ENCODE data around the gene CARD9.
A peak's percentile ranks its signal among the peaks of the same experiment; 100 is the strongest.
"Not testable (repeated sequence)": the region's sequence is repeated elsewhere in the genome, so short reads cannot be mapped to it uniquely, and the experiment has no call there.

CARD9 gene

DNA sequence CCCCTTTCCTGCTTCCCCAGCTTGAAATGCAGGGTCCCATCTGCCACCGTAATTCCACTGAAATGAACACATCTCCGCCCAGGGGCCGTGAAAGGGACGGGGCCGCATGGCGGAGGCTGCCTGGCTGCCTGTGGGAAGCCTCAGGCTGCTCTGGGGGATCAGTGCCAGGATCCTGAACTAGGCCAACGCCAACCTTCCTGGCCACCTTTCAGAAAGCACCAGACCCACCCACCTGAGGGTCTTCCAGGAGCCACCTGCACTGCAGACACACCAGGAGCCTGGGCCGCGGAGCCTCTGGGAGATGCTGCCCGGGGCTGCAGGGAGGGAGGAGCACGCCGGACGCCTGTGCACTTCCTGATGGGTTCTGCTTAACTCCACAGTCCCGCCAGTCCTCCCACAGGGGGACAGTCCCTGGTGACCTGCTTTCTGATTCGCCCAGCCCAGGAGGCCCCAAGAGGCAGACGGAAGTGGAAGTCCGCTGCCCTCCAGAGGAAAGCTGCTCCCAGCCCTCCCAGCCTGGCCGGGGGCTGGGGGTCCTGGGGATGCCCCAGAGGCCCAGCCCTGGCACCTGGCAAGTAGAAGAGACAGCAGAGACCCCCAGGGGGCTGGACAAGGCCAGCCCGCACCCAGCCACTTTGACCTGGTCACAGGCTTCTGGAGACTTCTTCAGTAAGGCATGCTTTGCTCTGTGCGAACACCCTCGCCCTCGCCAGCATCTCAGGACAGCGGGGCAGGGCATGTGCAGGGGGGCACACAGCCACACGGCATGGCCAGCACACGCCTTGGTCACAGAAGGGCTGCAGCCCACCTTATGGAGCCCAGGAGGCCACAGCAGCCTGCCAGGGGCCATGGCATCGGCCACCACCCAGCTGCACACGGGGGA, at the start of gene CARD9:
Gene CARD9, minus strand, starts transcription at position 370 of the 883 bp plus-strand sequence. CDS start 1,591 bp downstream, outside the sequence.
- peak; percentile 88 for DNase-seq

DNA sequence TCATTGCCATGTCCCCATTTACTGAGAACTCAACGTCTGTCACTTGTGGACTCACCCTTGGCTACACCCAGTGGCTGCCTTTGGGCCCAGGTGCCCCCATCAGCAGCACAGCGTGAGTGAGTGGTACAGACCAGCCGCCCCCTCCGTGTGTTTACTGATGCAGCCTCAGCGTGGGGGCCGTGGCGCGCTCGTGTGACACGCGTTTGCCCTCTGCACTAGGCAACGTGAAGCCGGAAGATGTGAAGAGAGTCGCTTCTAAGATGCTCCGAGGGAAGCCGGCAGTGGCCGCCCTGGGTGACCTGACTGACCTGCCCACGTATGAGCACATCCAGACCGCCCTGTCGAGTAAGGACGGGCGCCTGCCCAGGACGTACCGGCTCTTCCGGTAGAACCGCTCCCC, 49.4 kb upstream of the CARD9 start:
- no peak for DNase-seq

DNA sequence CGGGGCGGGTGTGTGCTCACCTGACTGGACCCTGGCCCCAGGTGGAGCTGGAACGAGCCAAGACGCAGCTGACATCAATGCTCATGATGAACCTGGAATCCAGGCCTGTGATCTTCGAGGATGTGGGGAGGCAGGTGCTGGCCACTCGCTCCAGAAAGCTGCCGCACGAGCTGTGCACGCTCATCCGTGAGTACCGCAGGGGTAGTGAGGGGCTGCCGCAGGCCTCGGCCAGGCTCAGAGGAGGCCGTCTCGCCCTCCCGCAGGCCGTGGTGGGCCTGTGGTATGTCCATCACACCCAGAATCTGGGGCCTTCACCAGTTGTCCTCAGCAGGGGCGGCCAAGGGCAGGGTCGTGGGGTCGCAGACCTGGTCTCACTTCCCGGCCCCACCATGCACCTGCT, 48.3 kb upstream of the CARD9 start:
- DNase-seq = no peak

DNA sequence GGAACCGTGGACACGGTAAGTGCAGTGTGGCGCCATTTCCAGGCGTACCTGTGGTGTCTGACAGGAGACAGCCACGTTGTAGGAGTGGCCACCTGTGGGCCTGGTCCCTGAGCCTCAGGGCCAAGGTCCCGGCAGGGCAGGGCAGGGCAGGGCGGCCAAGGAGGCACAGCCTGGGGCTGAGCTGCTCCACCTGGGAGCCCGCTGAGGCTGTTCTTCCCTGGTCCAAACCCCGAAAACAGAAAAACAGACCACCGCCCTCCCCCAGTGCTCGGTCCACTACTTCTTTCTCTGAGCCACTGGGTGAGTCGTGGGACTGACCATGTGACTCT, 45.6 kb upstream of the CARD9 start:
- DNase-seq = no peak

GRCh38 chr9:136418182-136419091, 45.0 kb upstream of the CARD9 start:
- DNase-seq = no peak

DNA sequence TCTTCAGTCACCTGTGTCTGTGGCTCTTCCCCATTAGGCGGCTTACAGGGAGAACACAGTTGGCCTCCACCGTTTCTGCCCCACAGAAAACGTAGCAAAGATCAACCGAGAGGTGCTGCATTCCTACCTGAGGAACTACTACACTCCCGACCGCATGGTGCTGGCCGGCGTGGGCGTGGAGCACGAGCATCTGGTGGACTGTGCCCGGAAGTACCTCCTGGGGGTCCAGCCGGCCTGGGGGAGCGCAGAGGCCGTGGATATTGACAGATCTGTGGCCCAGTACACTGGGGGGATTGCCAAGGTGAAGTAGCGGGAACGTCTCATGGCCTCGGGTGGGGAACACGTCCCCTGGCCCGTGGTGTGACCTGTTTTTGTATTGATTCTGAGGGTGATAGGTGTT, 43.4 kb upstream of the CARD9 start:
- DNase-seq = no peak

GRCh38 chr9:136416427-136416826, 43.0 kb upstream of the CARD9 start:
- DNase-seq = no peak

DNA sequence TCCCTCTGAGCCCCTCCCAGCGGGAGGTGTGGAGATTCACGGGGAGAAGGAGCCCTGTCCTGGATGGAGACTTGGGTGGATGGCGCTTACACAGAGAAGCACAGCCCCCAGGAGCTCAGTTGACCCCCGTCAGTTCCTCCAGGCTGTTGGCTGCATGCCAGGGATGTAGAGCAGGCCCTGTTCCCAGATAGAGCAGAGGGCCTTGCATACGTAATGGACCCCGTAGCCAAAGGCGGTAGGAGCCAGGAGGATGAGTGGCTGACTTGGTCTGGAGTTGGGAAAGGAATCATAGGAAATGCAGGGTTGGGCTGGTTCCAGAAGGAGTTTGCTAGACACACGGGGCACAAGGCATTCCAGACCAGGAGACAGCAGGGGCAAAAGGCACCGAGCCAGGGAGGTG, 39.5 kb upstream of the CARD9 start:
- no peak for DNase-seq

DNA sequence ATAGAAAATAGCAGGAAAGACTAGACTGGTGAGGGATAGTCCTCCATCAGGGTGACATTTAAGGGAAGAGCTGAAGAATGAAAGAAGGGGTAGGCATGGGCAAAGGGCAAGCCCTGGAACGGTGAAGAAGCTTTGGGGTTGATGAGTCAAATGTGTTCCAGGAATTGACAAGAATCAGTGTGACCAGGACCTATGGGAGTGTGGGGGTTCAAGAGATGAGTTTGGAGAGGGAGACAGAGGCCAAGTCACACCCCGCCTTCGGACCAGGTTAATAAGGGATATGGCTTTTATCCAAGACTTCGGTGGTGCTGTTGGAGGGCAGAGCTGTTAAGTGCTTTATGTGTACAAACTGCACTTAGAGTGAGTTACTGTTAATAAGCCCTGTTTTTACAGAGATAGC, 37.9 kb upstream of the CARD9 start:
- peak; percentile 7 for DNase-seq

- peak; percentile 97 for DNase-seq
Measured at GRCh38 chr9:136410500-136411287, 37.2 kb upstream of the CARD9 start, which contains the start of the genes ENTR1 and PMPCA. ENTR1 (minus strand) TSS chr9:136410614; CDS start chr9:136410397, 217 bp downstream. PMPCA (plus strand) TSS chr9:136410658; CDS start chr9:136410669, 11 bp downstream.

- DNase-seq = peak; percentile 23
Measured at GRCh38 chr9:136409557-136410455, 36.3 kb upstream of the CARD9 start.

DNA sequence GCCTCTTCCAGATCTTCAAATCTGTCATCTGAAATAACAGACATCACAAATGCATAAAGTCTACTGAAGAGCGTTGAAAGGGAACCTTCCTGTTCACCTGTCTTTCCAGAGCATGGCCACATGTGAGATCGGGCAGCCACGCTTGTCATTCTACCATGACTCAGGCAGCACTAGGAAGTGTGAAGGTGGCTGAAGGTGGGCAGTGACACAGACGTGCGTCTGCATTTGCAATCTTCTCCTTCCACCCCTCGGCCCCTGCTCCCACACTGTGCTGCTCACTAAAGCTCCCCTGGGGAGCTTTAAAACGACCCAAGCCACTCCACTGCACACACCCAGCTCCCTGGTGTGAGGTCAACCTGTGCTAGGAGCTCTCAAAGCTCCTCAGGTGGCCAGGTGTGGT, 34.4 kb upstream of the CARD9 start:
- DNase-seq = no peak

GRCh38 chr9:136407061-136407460, 33.6 kb upstream of the CARD9 start:
- DNase-seq = not testable (repeated sequence)

- not testable (repeated sequence) for DNase-seq
Measured at GRCh38 chr9:136405904-136406303, 32.4 kb upstream of the CARD9 start.

- DNase-seq = no peak
Measured at GRCh38 chr9:136405481-136405880, 32.0 kb upstream of the CARD9 start.

GRCh38 chr9:136404801-136405136, 31.3 kb upstream of the CARD9 start:
- no peak for DNase-seq

- no peak for DNase-seq
Measured at GRCh38 chr9:136403915-136404800, 30.7 kb upstream of the CARD9 start.

GRCh38 chr9:136403538-136403914, 30.1 kb upstream of the CARD9 start:
- no peak for DNase-seq

- no peak for DNase-seq
Measured at GRCh38 chr9:136402067-136402466, 28.6 kb upstream of the CARD9 start.

- no peak for DNase-seq
Measured at GRCh38 chr9:136401173-136401922, 27.9 kb upstream of the CARD9 start.

Data from suppressor macrophage treated with lipopolysaccharide for 4 hours (primary cell).